Frontal cortex (tissue), 4 donors: ENCODE results near the gene CHRNB2. TPM values are rescaled to one million over a fixed set of nuclear protein-coding genes. Genes with fewer than 3 reads are reported as not detected.

Source experiments
- DNase-seq, 2 donors: peaks; one replicate each; pipeline ENCODE4 v3.0.0; 2012; ENCODE audit warnings: low spot score in 2 of 2
- FAIRE-seq: peaks from 2 replicates; lab custom pipeline; 2012; peaks lifted over from hg19 to GRCh38; lab: Jason Lieb, UNC
- total RNA-seq: library from RNA; depleted of rRNA; stranded (reverse); fragments of >200 nt; gene quantifications from one replicate; pipeline ENCODE4 v1.2.3, GENCODE V29; 2014
- donor health status: control.
- donor health status: control.
- donor health status: control.

The CHRNB2 gene
- total RNA-seq, 1 donor from 2014 or later: 17.9 TPM

- FAIRE-seq: no peak
Measured at GRCh38 chr1:154575951-154576566, 8.5 kb downstream of the CHRNB2 start.

GRCh38 chr1:154577346-154578057 is 9.9 kb downstream of the CHRNB2 start:
- FAIRE-seq (no peak), DNase-seq (no peak)

More at GRCh38 chr1:154575951-154576566, 8.5 kb downstream of the CHRNB2 start:
- DNase-seq: no peak

GRCh38 chr1:154578058-154578418 is 10.5 kb downstream of the CHRNB2 start:
- FAIRE-seq (no peak), DNase-seq (no peak)

GRCh38 chr1:154579374-154579773 is 11.8 kb downstream of the CHRNB2 start:
- DNase-seq (no peak), FAIRE-seq (no peak)

- no peak for FAIRE-seq
- DNase-seq: no peak
Measured at GRCh38 chr1:154581766-154582165, 14.2 kb downstream of the CHRNB2 start.

- no peak for FAIRE-seq
- DNase-seq: no peak
Measured at GRCh38 chr1:154582885-154583284, 15.3 kb downstream of the CHRNB2 start.

GRCh38 chr1:154583773-154584172 is 16.2 kb downstream of the CHRNB2 start:
- no peak for FAIRE-seq
- no peak for DNase-seq

- no peak for DNase-seq
- no peak for FAIRE-seq
Measured at GRCh38 chr1:154584267-154584994, 16.9 kb downstream of the CHRNB2 start.

GRCh38 chr1:154586231-154586630 is 18.7 kb downstream of the CHRNB2 start:
- DNase-seq (no peak), FAIRE-seq (no peak)

GRCh38 chr1:154586641-154587040 is 19.1 kb downstream of the CHRNB2 start:
- DNase-seq: no peak
- FAIRE-seq: no peak

GRCh38 chr1:154589780-154590179 is 22.2 kb downstream of the CHRNB2 start:
- FAIRE-seq (no peak), DNase-seq (no peak)

- DNase-seq (no peak), FAIRE-seq (no peak)
Measured at GRCh38 chr1:154590756-154591155, 23.2 kb downstream of the CHRNB2 start.

GRCh38 chr1:154591206-154591605 is 23.6 kb downstream of the CHRNB2 start:
- DNase-seq (no peak), FAIRE-seq (no peak)

- DNase-seq (no peak), FAIRE-seq (no peak)
Measured at GRCh38 chr1:154593390-154593789, 25.8 kb downstream of the CHRNB2 start.

- DNase-seq (no peak), FAIRE-seq (no peak)
Measured at GRCh38 chr1:154594811-154595210, 27.2 kb downstream of the CHRNB2 start.

- no peak for FAIRE-seq
Measured at GRCh38 chr1:154595621-154596020, 28.0 kb downstream of the CHRNB2 start.

GRCh38 chr1:154598871-154599635 is 31.5 kb downstream of the CHRNB2 start:
- DNase-seq: no peak
- FAIRE-seq: no peak

More at GRCh38 chr1:154595621-154596020, 28.0 kb downstream of the CHRNB2 start:
- DNase-seq: no peak

- FAIRE-seq (no peak), DNase-seq (no peak)
Measured at GRCh38 chr1:154599658-154600057, 32.1 kb downstream of the CHRNB2 start.

- DNase-seq: no peak
- no peak for FAIRE-seq
Measured at GRCh38 chr1:154603317-154603716, 35.7 kb downstream of the CHRNB2 start.

GRCh38 chr1:154605534-154605933 is 38.0 kb downstream of the CHRNB2 start:
- no peak for DNase-seq
- FAIRE-seq: no peak
